Effector CD4-positive, alpha-beta T cell (primary cell): ENCODE data around the gene CPT1C.

ENCODE experiments used
- DNase-seq: peaks from one replicate; pipeline ENCODE4 v3.0.0-alpha.2; 2020

The CPT1C gene

GRCh38 chr19:49684251-49684982 is 6.5 kb upstream of the CPT1C start:
- DNase-seq: no peak

GRCh38 chr19:49684983-49685553 is 5.8 kb upstream of the CPT1C start:
- no peak for DNase-seq

- no peak for DNase-seq
These were observed 5.0 kb upstream of the CPT1C start for GRCh38 chr19:49685845-49686332.

- no peak for DNase-seq
These were observed 4.3 kb upstream of the CPT1C start for GRCh38 chr19:49686503-49687088.

- DNase-seq: no peak
These were observed 3.8 kb upstream of the CPT1C start for GRCh38 chr19:49687150-49687549.

GRCh38 chr19:49687566-49688316 is 3.2 kb upstream of the CPT1C start:
- no peak for DNase-seq

- no peak for DNase-seq
These were observed 2.3 kb upstream of the CPT1C start for GRCh38 chr19:49688531-49689132.

- no peak for DNase-seq
These were observed 1.5 kb upstream of the CPT1C start, which contains the start of gene ADM5 for GRCh38 chr19:49689133-49690078. ADM5 (plus strand) TSS chr19:49689594; CDS start chr19:49689838, 244 bp downstream.

- DNase-seq: no peak
These were observed 749 bp upstream of the CPT1C start for GRCh38 chr19:49690079-49690655.

- no peak for DNase-seq
These were observed 579 bp downstream of the CPT1C start for GRCh38 chr19:49691243-49692146.

GRCh38 chr19:49692147-49692506 is 1.2 kb downstream of the CPT1C start:
- DNase-seq: no peak

GRCh38 chr19:49696115-49696514 is 5.2 kb downstream of the CPT1C start:
- no peak for DNase-seq

- no peak for DNase-seq
These were observed 5.9 kb downstream of the CPT1C start for GRCh38 chr19:49696865-49697264.

- no peak for DNase-seq
These were observed 8.4 kb downstream of the CPT1C start for GRCh38 chr19:49699364-49699763.

GRCh38 chr19:49700563-49700962 is 9.6 kb downstream of the CPT1C start:
- no peak for DNase-seq

- no peak for DNase-seq
These were observed 10.4 kb downstream of the CPT1C start for GRCh38 chr19:49701271-49701786.

GRCh38 chr19:49704888-49705642 is 14.1 kb downstream of the CPT1C start:
- DNase-seq: no peak

GRCh38 chr19:49705919-49706318 is 15.0 kb downstream of the CPT1C start:
- no peak for DNase-seq

- no peak for DNase-seq
These were observed 19.5 kb downstream of the CPT1C start for GRCh38 chr19:49710372-49710951.
